CD14-positive monocyte (primary cell): Measurements from ENCODE around the gene ZNRF2. TPM values are rescaled to one million over a fixed set of nuclear protein-coding genes. Genes with fewer than 3 reads are reported as not detected.

ENCODE experiments used
- DNase-seq, 3 donors: peaks; one replicate each; pipeline ENCODE4 v3.0.0-alpha.2; 2011 to 2022
- H2AFZ ChIP-seq: 2 replicates; pipeline ENCODE4 v1.6.0; 2012; ENCODE audit warnings: mild to moderate bottlenecking, low read depth, low read length, inconsistent platforms; ENCODE audit not compliant: insufficient read depth, poor library complexity, severe bottlenecking
- H3K27ac ChIP-seq, 2 donors: 1 replicate in 1 of 2; 2 replicates in 1 of 2; pipeline ENCODE4 v1.5.1; 2012 to 2013; ENCODE audit warnings: low read length in 2 of 2, control low read depth in 1 of 2, inconsistent platforms in 1 of 2, low read depth in 1 of 2, mild to moderate bottlenecking in 1 of 2
- H3K27me3 ChIP-seq, 2 donors: one replicate each; pipeline versions ENCODE4 v1.6.0 to v1.6.1; 2011 to 2013; ENCODE audit warnings: low read length in 2 of 2; ENCODE audit not compliant: control insufficient read depth in 2 of 2, insufficient read depth in 2 of 2
- H3K36me3 ChIP-seq, 2 donors: replicated peaks in 1 of 2; 1 replicate in 1 of 2; 2 replicates in 1 of 2; pipeline versions ENCODE4 v1.5.1 to v1.6.1; 2012 to 2013; ENCODE audit warnings: low read length in 2 of 2, control low read depth in 1 of 2, inconsistent platforms in 1 of 2, mild to moderate bottlenecking in 1 of 2; ENCODE audit not compliant: insufficient read depth in 2 of 2, control insufficient read depth in 1 of 2
- H3K4me1 ChIP-seq, 2 donors: 1 replicate in 1 of 2; 2 replicates in 1 of 2; pipeline versions ENCODE4 v1.5.1 to v1.6.1; 2012 to 2013; ENCODE audit warnings: low read length in 2 of 2, control low read depth in 1 of 2, inconsistent platforms in 1 of 2, mild to moderate bottlenecking in 1 of 2, moderate library complexity in 1 of 2; ENCODE audit not compliant: insufficient read depth in 2 of 2, control insufficient read depth in 1 of 2
- H3K4me2 ChIP-seq: replicated peaks from 2 replicates; pipeline ENCODE3; 2012; ENCODE audit warnings: low read length, moderate library complexity, mild to moderate bottlenecking; ENCODE audit not compliant: poor library complexity, severe bottlenecking; ENCODE audit errors: extremely low read depth
- H3K4me3 ChIP-seq, 3 experiments: fragments of 200-600 bp in 1 of 3; sonication (generic) in 1 of 3; replicated peaks in 1 of 3; 1 replicate in 2 of 3; 2 replicates in 1 of 3; pipeline ENCODE4 v1.5.1; 2011 to 2013; ENCODE audit warnings: low read length in 3 of 3, mild to moderate bottlenecking in 3 of 3, control low read depth in 2 of 3, low read depth in 2 of 3, inconsistent platforms in 1 of 3, moderate library complexity in 1 of 3
- H3K79me2 ChIP-seq: 2 replicates; pipeline ENCODE4 v1.6.0; 2012; ENCODE audit warnings: mild to moderate bottlenecking, control low read depth, inconsistent platforms, low read length, moderate library complexity; ENCODE audit not compliant: insufficient read depth
- H3K9ac ChIP-seq: 2 replicates; pipeline ENCODE4 v1.6.0; 2017; ENCODE audit warnings: low read length, mild to moderate bottlenecking; ENCODE audit not compliant: insufficient read depth, poor library complexity, severe bottlenecking
- H3K9me3 ChIP-seq, 2 donors: replicated peaks in 1 of 2; 1 replicate in 1 of 2; 2 replicates in 1 of 2; pipeline versions ENCODE4 v1.5.1 to v1.6.1; 2012 to 2013; ENCODE audit warnings: low read length in 2 of 2, control low read depth in 1 of 2; ENCODE audit not compliant: control insufficient read depth in 1 of 2, insufficient read depth in 1 of 2
- H4K20me1 ChIP-seq: 2 replicates; pipeline ENCODE4 v1.6.0; 2012; ENCODE audit warnings: mild to moderate bottlenecking, low read length, control low read depth, moderate library complexity; ENCODE audit not compliant: insufficient read depth
- H3K27ac Mint-ChIP-seq, 7 donors: one replicate each; pipeline ENCODE4 v1.8.0; 2020; ENCODE audit warnings: mild to moderate bottlenecking in 7 of 7, mixed read lengths in 7 of 7, moderate library complexity in 6 of 7, inconsistent platforms in 2 of 7
- H3K27me3 Mint-ChIP-seq, 3 donors: one replicate each; pipeline ENCODE4 v1.8.0; 2021 to 2022; ENCODE audit warnings: low read depth in 3 of 3, mild to moderate bottlenecking in 3 of 3, mixed read lengths in 3 of 3, moderate library complexity in 3 of 3, inconsistent platforms in 1 of 3
- H3K36me3 Mint-ChIP-seq, 2 donors: one replicate each; pipeline ENCODE4 v1.8.0; 2020; ENCODE audit warnings: mixed read lengths in 2 of 2, inconsistent platforms in 1 of 2, mild to moderate bottlenecking in 1 of 2
- H3K4me1 Mint-ChIP-seq: one replicate; pipeline ENCODE4 v1.8.0; 2020; ENCODE audit warnings: mild to moderate bottlenecking, mixed read lengths
- H3K4me3 Mint-ChIP-seq, 2 donors: one replicate each; pipeline ENCODE4 v1.8.0; 2020; ENCODE audit warnings: mild to moderate bottlenecking in 2 of 2, mixed read lengths in 2 of 2, moderate library complexity in 1 of 2
- H3K9me3 Mint-ChIP-seq, 7 donors: one replicate each; pipeline ENCODE4 v1.8.0; 2020 to 2022; ENCODE audit warnings: mixed read lengths in 7 of 7, mild to moderate bottlenecking in 6 of 7, moderate library complexity in 6 of 7, inconsistent platforms in 2 of 7
- CTCF ChIP-seq: fragments of 200-600 bp; IDR thresholded peaks from one replicate; pipeline ENCODE4 v1.8.0; 2022; ENCODE audit warnings: antibody characterized with exemption, mild to moderate bottlenecking
- WGBS: methylation state at CpG from one replicate; pipeline ENCODE4 v1.1.5; 2013; ENCODE audit warnings: missing lambda C conversion rate; ENCODE audit not compliant: insufficient coverage; 5-methylcytosine and 5-hydroxymethylcytosine counted together
- intact Hi-C, 2 donors: fragments of 100-400 bp; cut with micrococcal nuclease; formaldehyde crosslinking; loops; one replicate each; pipeline versions ENCODE4 v1.15.0 to v1.15.1; 2023
- polyA plus RNA-seq, 3 donors: library from polyadenylated mRNA; depleted of rRNA in 1 of 3; unstranded in 2 of 3; stranded (reverse) in 1 of 3; fragments of 300-500 nt in 2 of 3; fragments of >200 nt in 1 of 3; fragmentation: Illumina TruSeq in 2 of 3; gene quantifications; 1 replicate in 2 of 3; 2 replicates in 1 of 3; pipeline ENCODE4 v1.2.3, GENCODE V29; 2012 to 2021

The ZNRF2 gene
- polyA plus RNA-seq, 3 donors: 1.9 to 9.5 (median 5.7) TPM

- peaks cover 10% of the 10 kb centered on the region for H3K4me1 Mint-ChIP-seq
- H3K27me3 ChIP-seq: no peaks in the 10 kb centered on the region
- peaks cover 26% of the 10 kb centered on the region for H3K79me2 ChIP-seq
- H3K27me3 Mint-ChIP-seq: no peaks in the 10 kb centered on the region
- H3K27ac ChIP-seq: no peak overlapping the region
- no peak for TF ChIP-seq CTCF
- H3K36me3 Mint-ChIP-seq: peaks cover 14 to 23% of the 10 kb centered on the region in 2 donors
- no peak overlapping the region for H3K4me3 Mint-ChIP-seq
- peak overlapping the region in 2 of 7 donors; percentile 11 to 39 for H3K27ac Mint-ChIP-seq
- H3K4me1 ChIP-seq: peaks cover 0 to 9% of the 10 kb centered on the region in 2 donors
- intact Hi-C loops: no loop called here
- H3K9me3 ChIP-seq: no peaks in the 10 kb centered on the region
- DNase-seq: no peak
- H4K20me1 ChIP-seq: peaks cover 52% of the 10 kb centered on the region
- no CpG with 5 or more reads among the region's 3 CpGs for WGBS
- peaks cover 11 to 31% of the 10 kb centered on the region in 2 donors for H3K36me3 ChIP-seq
- peak overlapping the region; percentile 13 for H3K4me2 ChIP-seq
- H3K9ac ChIP-seq: no peak overlapping the region
- no peak overlapping the region for H2AFZ ChIP-seq
- H3K4me3 ChIP-seq: no peak overlapping the region
- no peaks in the 10 kb centered on the region for H3K9me3 Mint-ChIP-seq
Measured at GRCh38 chr7:30363778-30364563, 79.6 kb downstream of the ZNRF2 start.

- no peak overlapping the region for H3K27ac ChIP-seq
- peaks cover 14 to 23% of the 10 kb centered on the region in 2 donors for H3K36me3 Mint-ChIP-seq
- no peaks in the 10 kb centered on the region for H3K9me3 Mint-ChIP-seq
- H3K79me2 ChIP-seq: peaks cover 20% of the 10 kb centered on the region
- TF ChIP-seq CTCF: no peak
- H3K9ac ChIP-seq: no peak overlapping the region
- peaks cover 47% of the 10 kb centered on the region for H4K20me1 ChIP-seq
- H3K4me1 Mint-ChIP-seq: peaks cover 14% of the 10 kb centered on the region
- H3K27me3 Mint-ChIP-seq: no peaks in the 10 kb centered on the region
- H3K4me3 Mint-ChIP-seq: no peak overlapping the region
- H3K4me3 ChIP-seq: no peak overlapping the region
- H3K27ac Mint-ChIP-seq: peak overlapping the region in 1 of 7 donors; percentile 39
- H3K4me1 ChIP-seq: peaks cover 0 to 9% of the 10 kb centered on the region in 2 donors
- H2AFZ ChIP-seq: no peak overlapping the region
- intact Hi-C loops: no loop called here
- peaks cover 10 to 24% of the 10 kb centered on the region in 2 donors for H3K36me3 ChIP-seq
- no CpG with 5 or more reads among the region's 1 CpG for WGBS
- DNase-seq: no peak
- H3K4me2 ChIP-seq: no peak overlapping the region
- H3K9me3 ChIP-seq: no peaks in the 10 kb centered on the region
- no peaks in the 10 kb centered on the region for H3K27me3 ChIP-seq
Measured at GRCh38 chr7:30364773-30365172, 80.4 kb downstream of the ZNRF2 start.
